CD14-positive monocyte (primary cell): ENCODE data around the gene METTL17. TPM values are rescaled to one million over a fixed set of nuclear protein-coding genes. Genes with fewer than 3 reads are reported as not detected.
"Not testable (repeated sequence)": the region's sequence is repeated elsewhere in the genome, so short reads cannot be mapped to it uniquely, and the experiment has no call there.

Experiments
- DNase-seq, 3 donors: peaks; one replicate each; pipeline ENCODE4 v3.0.0-alpha.2; 2011 to 2022
- H2AFZ ChIP-seq: 2 replicates; pipeline ENCODE4 v1.6.0; 2012; ENCODE audit warnings: mild to moderate bottlenecking, low read depth, low read length, inconsistent platforms; ENCODE audit not compliant: insufficient read depth, poor library complexity, severe bottlenecking
- H3K27ac ChIP-seq, 2 donors: 1 replicate in 1 of 2; 2 replicates in 1 of 2; pipeline ENCODE4 v1.5.1; 2012 to 2013; ENCODE audit warnings: low read length in 2 of 2, control low read depth in 1 of 2, inconsistent platforms in 1 of 2, low read depth in 1 of 2, mild to moderate bottlenecking in 1 of 2
- H3K27me3 ChIP-seq, 2 donors: one replicate each; pipeline versions ENCODE4 v1.6.0 to v1.6.1; 2011 to 2013; ENCODE audit warnings: low read length in 2 of 2; ENCODE audit not compliant: control insufficient read depth in 2 of 2, insufficient read depth in 2 of 2
- H3K36me3 ChIP-seq, 2 donors: replicated peaks in 1 of 2; 1 replicate in 1 of 2; 2 replicates in 1 of 2; pipeline versions ENCODE4 v1.5.1 to v1.6.1; 2012 to 2013; ENCODE audit warnings: low read length in 2 of 2, control low read depth in 1 of 2, inconsistent platforms in 1 of 2, mild to moderate bottlenecking in 1 of 2; ENCODE audit not compliant: insufficient read depth in 2 of 2, control insufficient read depth in 1 of 2
- H3K4me1 ChIP-seq, 2 donors: 1 replicate in 1 of 2; 2 replicates in 1 of 2; pipeline versions ENCODE4 v1.5.1 to v1.6.1; 2012 to 2013; ENCODE audit warnings: low read length in 2 of 2, control low read depth in 1 of 2, inconsistent platforms in 1 of 2, mild to moderate bottlenecking in 1 of 2, moderate library complexity in 1 of 2; ENCODE audit not compliant: insufficient read depth in 2 of 2, control insufficient read depth in 1 of 2
- H3K4me2 ChIP-seq: replicated peaks from 2 replicates; pipeline ENCODE3; 2012; ENCODE audit warnings: low read length, moderate library complexity, mild to moderate bottlenecking; ENCODE audit not compliant: poor library complexity, severe bottlenecking; ENCODE audit errors: extremely low read depth
- H3K4me3 ChIP-seq, 3 experiments: fragments of 200-600 bp in 1 of 3; sonication (generic) in 1 of 3; replicated peaks in 1 of 3; 1 replicate in 2 of 3; 2 replicates in 1 of 3; pipeline ENCODE4 v1.5.1; 2011 to 2013; ENCODE audit warnings: low read length in 3 of 3, mild to moderate bottlenecking in 3 of 3, control low read depth in 2 of 3, low read depth in 2 of 3, inconsistent platforms in 1 of 3, moderate library complexity in 1 of 3
- H3K79me2 ChIP-seq: 2 replicates; pipeline ENCODE4 v1.6.0; 2012; ENCODE audit warnings: mild to moderate bottlenecking, control low read depth, inconsistent platforms, low read length, moderate library complexity; ENCODE audit not compliant: insufficient read depth
- H3K9ac ChIP-seq: 2 replicates; pipeline ENCODE4 v1.6.0; 2017; ENCODE audit warnings: low read length, mild to moderate bottlenecking; ENCODE audit not compliant: insufficient read depth, poor library complexity, severe bottlenecking
- H3K9me3 ChIP-seq, 2 donors: replicated peaks in 1 of 2; 1 replicate in 1 of 2; 2 replicates in 1 of 2; pipeline versions ENCODE4 v1.5.1 to v1.6.1; 2012 to 2013; ENCODE audit warnings: low read length in 2 of 2, control low read depth in 1 of 2; ENCODE audit not compliant: control insufficient read depth in 1 of 2, insufficient read depth in 1 of 2
- H4K20me1 ChIP-seq: 2 replicates; pipeline ENCODE4 v1.6.0; 2012; ENCODE audit warnings: mild to moderate bottlenecking, low read length, control low read depth, moderate library complexity; ENCODE audit not compliant: insufficient read depth
- H3K27ac Mint-ChIP-seq, 7 donors: one replicate each; pipeline ENCODE4 v1.8.0; 2020; ENCODE audit warnings: mild to moderate bottlenecking in 7 of 7, mixed read lengths in 7 of 7, moderate library complexity in 6 of 7, inconsistent platforms in 2 of 7
- H3K27me3 Mint-ChIP-seq, 3 donors: one replicate each; pipeline ENCODE4 v1.8.0; 2021 to 2022; ENCODE audit warnings: low read depth in 3 of 3, mild to moderate bottlenecking in 3 of 3, mixed read lengths in 3 of 3, moderate library complexity in 3 of 3, inconsistent platforms in 1 of 3
- H3K36me3 Mint-ChIP-seq, 2 donors: one replicate each; pipeline ENCODE4 v1.8.0; 2020; ENCODE audit warnings: mixed read lengths in 2 of 2, inconsistent platforms in 1 of 2, mild to moderate bottlenecking in 1 of 2
- H3K4me1 Mint-ChIP-seq: one replicate; pipeline ENCODE4 v1.8.0; 2020; ENCODE audit warnings: mild to moderate bottlenecking, mixed read lengths
- H3K4me3 Mint-ChIP-seq, 2 donors: one replicate each; pipeline ENCODE4 v1.8.0; 2020; ENCODE audit warnings: mild to moderate bottlenecking in 2 of 2, mixed read lengths in 2 of 2, moderate library complexity in 1 of 2
- H3K9me3 Mint-ChIP-seq, 7 donors: one replicate each; pipeline ENCODE4 v1.8.0; 2020 to 2022; ENCODE audit warnings: mixed read lengths in 7 of 7, mild to moderate bottlenecking in 6 of 7, moderate library complexity in 6 of 7, inconsistent platforms in 2 of 7
- WGBS: methylation state at CpG from one replicate; pipeline ENCODE4 v1.1.5; 2013; ENCODE audit warnings: missing lambda C conversion rate; ENCODE audit not compliant: insufficient coverage; 5-methylcytosine and 5-hydroxymethylcytosine counted together
- intact Hi-C, 2 donors: fragments of 100-400 bp; cut with micrococcal nuclease; formaldehyde crosslinking; loops; one replicate each; pipeline versions ENCODE4 v1.15.0 to v1.15.1; 2023
- polyA minus RNA-seq: library from RNA; depleted of rRNA, polyadenylated mRNA; stranded (reverse); fragments of >200 nt; gene quantifications from 2 replicates; pipeline ENCODE4 v1.2.3, GENCODE V29; 2012
- polyA plus RNA-seq, 3 donors: library from polyadenylated mRNA; depleted of rRNA in 1 of 3; unstranded in 2 of 3; stranded (reverse) in 1 of 3; fragments of 300-500 nt in 2 of 3; fragments of >200 nt in 1 of 3; fragmentation: Illumina TruSeq in 2 of 3; gene quantifications; 1 replicate in 2 of 3; 2 replicates in 1 of 3; pipeline ENCODE4 v1.2.3, GENCODE V29; 2012 to 2021
- total RNA-seq, 12 experiments: library from RNA in 1 of 12; stranded (reverse) in 1 of 12; fragments of 120-200 nt in 1 of 12; gene quantifications; one replicate each; pipeline ENCODE4 v1.2.4 and lab custom pipeline; 2013 to 2026; ENCODE audit warnings: mixed read lengths in 6 of 12, inconsistent platforms in 1 of 12
- TF ChIP-seq, protein P1 (sequence below): fragments of 200-600 bp; IDR thresholded peaks from one replicate; pipeline ENCODE4 v1.8.0; 2022; ENCODE audit warnings: antibody characterized with exemption, mild to moderate bottlenecking

METTL17 gene, protein sequence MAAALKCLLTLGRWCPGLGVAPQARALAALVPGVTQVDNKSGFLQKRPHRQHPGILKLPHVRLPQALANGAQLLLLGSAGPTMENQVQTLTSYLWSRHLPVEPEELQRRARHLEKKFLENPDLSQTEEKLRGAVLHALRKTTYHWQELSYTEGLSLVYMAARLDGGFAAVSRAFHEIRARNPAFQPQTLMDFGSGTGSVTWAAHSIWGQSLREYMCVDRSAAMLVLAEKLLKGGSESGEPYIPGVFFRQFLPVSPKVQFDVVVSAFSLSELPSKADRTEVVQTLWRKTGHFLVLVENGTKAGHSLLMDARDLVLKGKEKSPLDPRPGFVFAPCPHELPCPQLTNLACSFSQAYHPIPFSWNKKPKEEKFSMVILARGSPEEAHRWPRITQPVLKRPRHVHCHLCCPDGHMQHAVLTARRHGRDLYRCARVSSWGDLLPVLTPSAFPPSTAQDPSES
- 51.6 TPM for total RNA-seq (2013)
- polyA plus RNA-seq (100 to 1,000 TPM in 1 of 3 donors, 10 to 100 TPM in 2; 20.1 to 137 (median 21.1) TPM), polyA minus RNA-seq (15.9 and 16.6 TPM in 2 replicates), total RNA-seq (lab: John Stamatoyannopoulos, UW) (3.1 to 24.6 (median 12.7) reads per million in 11 experiments)

DNA sequence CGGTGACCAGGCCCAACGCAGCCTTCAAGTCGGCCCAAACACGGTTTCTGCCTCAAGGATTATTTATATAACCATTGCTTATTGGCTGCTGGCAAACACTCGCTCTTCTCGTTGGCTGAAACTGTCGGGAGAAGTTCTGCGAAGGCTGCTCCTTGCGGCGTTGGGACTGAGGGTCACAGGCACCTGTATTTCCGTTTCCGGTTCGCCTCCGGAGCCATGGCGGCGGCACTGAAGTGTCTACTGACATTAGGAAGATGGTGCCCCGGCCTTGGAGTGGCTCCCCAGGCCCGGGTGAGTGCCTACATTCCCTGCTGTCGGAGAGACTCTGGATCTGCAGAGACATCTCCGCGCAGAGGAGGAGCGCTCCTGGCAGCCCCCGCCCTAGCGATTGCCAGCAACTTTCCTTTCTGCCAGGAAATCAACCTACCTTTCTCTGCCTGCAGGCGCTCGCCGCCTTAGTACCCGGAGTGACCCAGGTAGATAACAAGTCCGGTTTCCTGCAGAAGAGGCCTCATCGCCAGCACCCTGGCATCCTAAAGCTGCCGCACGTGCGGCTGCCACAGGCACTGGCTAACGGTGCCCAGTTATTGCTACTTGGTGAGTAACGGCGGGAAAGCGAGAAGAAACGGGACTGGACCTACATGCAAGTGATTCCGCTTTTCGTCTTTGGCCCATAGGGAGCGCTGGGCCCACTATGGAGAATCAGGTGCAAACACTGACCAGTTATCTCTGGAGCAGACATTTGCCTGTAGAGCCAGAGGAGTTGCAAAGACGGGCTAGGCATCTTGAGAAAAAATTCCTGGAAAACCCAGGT lies at the start of gene METTL17:
Gene METTL17, plus strand, starts transcription at position 194 of the 814 bp plus-strand sequence. Its CDS starts 23 bp downstream, at position 217.
- Histone ChIP-seq H3K9ac (peak within 1 kb of the TSS; percentile 68), H3K4me3 (peak within 1 kb of the TSS; percentile 72 to 97 (median 72)), H3K79me2 (peaks cover 23% of the 10 kb centered on the region), H3K27me3 (no peaks in the 10 kb centered on the region), H4K20me1 (peaks cover 4% of the 10 kb centered on the region), H3K36me3 (peaks cover 29 to 38% of the 10 kb centered on the region in 2 donors), H3K4me2 (peak within 1 kb of the TSS; percentile 95), H3K27ac (peak within 1 kb of the TSS; percentile 64 to 82), H2AFZ (peak within 1 kb of the TSS; percentile 96), H3K9me3 (no peaks in the 10 kb centered on the region), H3K4me1 (peaks cover 46 to 60% of the 10 kb centered on the region in 2 donors)
- DNase-seq: peak; percentile 79 to 92 (median 86)
- peak within 1 kb of the TSS; percentile 70 to 92 (median 90) for H3K27ac Mint-ChIP-seq
- intact Hi-C loops: no loop called here
- H3K4me3 Mint-ChIP-seq: peak within 1 kb of the TSS; percentile 92 to 93
- TF ChIP-seq, protein P1, sequence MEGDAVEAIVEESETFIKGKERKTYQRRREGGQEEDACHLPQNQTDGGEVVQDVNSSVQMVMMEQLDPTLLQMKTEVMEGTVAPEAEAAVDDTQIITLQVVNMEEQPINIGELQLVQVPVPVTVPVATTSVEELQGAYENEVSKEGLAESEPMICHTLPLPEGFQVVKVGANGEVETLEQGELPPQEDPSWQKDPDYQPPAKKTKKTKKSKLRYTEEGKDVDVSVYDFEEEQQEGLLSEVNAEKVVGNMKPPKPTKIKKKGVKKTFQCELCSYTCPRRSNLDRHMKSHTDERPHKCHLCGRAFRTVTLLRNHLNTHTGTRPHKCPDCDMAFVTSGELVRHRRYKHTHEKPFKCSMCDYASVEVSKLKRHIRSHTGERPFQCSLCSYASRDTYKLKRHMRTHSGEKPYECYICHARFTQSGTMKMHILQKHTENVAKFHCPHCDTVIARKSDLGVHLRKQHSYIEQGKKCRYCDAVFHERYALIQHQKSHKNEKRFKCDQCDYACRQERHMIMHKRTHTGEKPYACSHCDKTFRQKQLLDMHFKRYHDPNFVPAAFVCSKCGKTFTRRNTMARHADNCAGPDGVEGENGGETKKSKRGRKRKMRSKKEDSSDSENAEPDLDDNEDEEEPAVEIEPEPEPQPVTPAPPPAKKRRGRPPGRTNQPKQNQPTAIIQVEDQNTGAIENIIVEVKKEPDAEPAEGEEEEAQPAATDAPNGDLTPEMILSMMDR: peak; percentile 39
- H3K36me3 Mint-ChIP-seq: peaks cover 30 to 36% of the 10 kb centered on the region in 2 donors
- H3K4me1 Mint-ChIP-seq: peaks cover 55% of the 10 kb centered on the region
- WGBS: under 1% methylated on average over 37 of the region's 42 CpGs
- H3K27me3 Mint-ChIP-seq: peaks cover 0 to 2% (median 2%) of the 10 kb centered on the region in 3 donors
- no peaks in the 10 kb centered on the region for H3K9me3 Mint-ChIP-seq

DNA sequence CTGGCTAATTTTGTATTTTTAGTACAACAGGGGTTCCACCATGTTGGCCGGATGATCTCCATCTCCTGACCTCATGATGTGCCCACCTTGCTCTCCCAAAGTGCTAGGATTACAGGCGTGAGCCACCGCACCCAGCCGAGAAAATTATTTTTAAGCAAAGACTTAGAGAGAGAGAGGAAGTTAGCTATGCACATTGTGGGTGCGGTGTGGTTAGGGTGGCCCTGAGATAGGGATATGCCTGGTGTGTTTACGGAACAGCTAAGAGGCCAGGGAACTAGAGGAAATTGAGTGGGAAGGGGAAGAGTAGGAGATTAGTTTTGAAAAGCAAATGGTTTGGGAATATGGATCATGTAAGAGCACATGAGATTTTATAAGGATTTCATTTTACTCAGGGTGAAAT lies 44.6 kb upstream of the METTL17 start:
- H3K27ac ChIP-seq, intact Hi-C loops, H3K36me3 Mint-ChIP-seq, H4K20me1 ChIP-seq, H3K27me3 ChIP-seq, H3K9me3 ChIP-seq, H3K9ac ChIP-seq, H3K36me3 ChIP-seq, H3K9me3 Mint-ChIP-seq, H3K79me2 ChIP-seq, H3K27me3 Mint-ChIP-seq, H2AFZ ChIP-seq: not testable (repeated sequence)
- peak overlapping the region; percentile 26 for H3K4me2 ChIP-seq
- peak; percentile 32 to 72 (median 62) for DNase-seq
- Mint-ChIP-seq H3K27ac (peak overlapping the region in 5 of 7 donors; percentile 41 to 84 (median 73)), H3K4me1 (peaks cover 46% of the 10 kb centered on the region), H3K4me3 (peak overlapping the region in 1 of 2 donors; percentile 85)
- peaks cover 32 to 34% of the 10 kb centered on the region in 2 donors for H3K4me1 ChIP-seq
- WGBS: 0% methylated on average over 5 of the region's 6 CpGs
- peak overlapping the region in 1 of 3 experiments; percentile 5 for H3K4me3 ChIP-seq

DNA sequence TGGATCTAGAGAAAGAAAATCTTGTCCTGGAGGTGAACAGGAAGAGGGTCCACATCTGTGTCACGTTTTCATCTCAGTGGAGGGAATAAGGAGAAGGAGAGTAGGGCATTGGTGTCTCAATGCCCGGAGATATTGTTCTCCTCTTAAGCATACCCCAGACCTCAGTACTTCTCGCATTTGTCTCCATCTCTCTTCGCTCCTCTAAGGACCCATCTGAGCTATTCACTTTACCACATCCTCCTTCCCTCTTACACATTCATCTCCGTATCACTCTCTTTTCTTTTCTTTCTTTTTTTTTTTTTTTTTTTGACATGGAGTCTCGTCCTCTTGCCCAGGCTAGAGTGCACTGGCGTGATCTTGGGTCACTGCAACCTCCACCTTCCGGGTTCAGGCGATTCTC lies 43.1 kb upstream of the METTL17 start:
- H3K27me3 Mint-ChIP-seq, H3K27ac Mint-ChIP-seq, H3K4me3 ChIP-seq, H3K36me3 Mint-ChIP-seq, H3K4me2 ChIP-seq, H3K9ac ChIP-seq, H3K36me3 ChIP-seq, H3K27me3 ChIP-seq, H3K4me3 Mint-ChIP-seq, H3K9me3 ChIP-seq, H2AFZ ChIP-seq, H3K27ac ChIP-seq, DNase-seq, H3K9me3 Mint-ChIP-seq, intact Hi-C loops, H3K79me2 ChIP-seq, H4K20me1 ChIP-seq: not testable (repeated sequence)
- no CpG with 5 or more reads among the region's 9 CpGs for WGBS
- H3K4me1 ChIP-seq: peaks cover 29% of the 10 kb centered on the region in 2 donors
- peaks cover 43% of the 10 kb centered on the region for H3K4me1 Mint-ChIP-seq
